C4-2B (cell line): ENCODE data around the gene MAN2B1.
"Not testable (repeated sequence)": the region's sequence is repeated elsewhere in the genome, so short reads cannot be mapped to it uniquely, and the experiment has no call there.

Source experiments
- H3K27ac ChIP-seq: fragments of 450-650 bp; 2 replicates; pipeline ENCODE4 v1.5.1; 2017
- CTCF ChIP-seq: fragments of 450-650 bp; conservative IDR thresholded peaks from 2 replicates; pipeline ENCODE4 v1.5.1; 2017; ENCODE audit warnings: mild to moderate bottlenecking
- ZFX ChIP-seq: fragments of 450-650 bp; IDR thresholded peaks from 2 replicates; pipeline ENCODE4 v1.6.1; 2017

Gene MAN2B1

DNA sequence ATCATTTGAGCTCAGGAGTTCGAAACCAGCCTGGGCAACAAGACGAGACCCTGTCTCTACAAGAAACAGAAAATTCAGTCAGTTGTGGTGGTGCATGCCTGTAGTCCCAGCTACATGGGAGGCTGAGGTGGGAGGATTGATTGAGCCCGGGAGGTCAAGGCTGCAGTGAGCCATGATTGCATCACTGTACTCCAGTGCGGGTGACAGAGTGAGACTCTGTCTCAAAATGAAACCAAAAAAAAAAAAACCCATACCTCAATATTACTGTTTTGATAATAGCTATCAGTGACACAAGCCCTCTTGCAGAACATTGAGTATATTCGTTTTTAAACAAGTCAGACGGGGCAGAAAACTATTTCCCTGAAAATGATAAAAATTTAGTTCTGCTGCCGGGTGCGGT is 39.6 kb downstream of the MAN2B1 start:
- TF ChIP-seq ZFX (no peak), CTCF (no peak)
- H3K27ac ChIP-seq: no peak overlapping the region

DNA sequence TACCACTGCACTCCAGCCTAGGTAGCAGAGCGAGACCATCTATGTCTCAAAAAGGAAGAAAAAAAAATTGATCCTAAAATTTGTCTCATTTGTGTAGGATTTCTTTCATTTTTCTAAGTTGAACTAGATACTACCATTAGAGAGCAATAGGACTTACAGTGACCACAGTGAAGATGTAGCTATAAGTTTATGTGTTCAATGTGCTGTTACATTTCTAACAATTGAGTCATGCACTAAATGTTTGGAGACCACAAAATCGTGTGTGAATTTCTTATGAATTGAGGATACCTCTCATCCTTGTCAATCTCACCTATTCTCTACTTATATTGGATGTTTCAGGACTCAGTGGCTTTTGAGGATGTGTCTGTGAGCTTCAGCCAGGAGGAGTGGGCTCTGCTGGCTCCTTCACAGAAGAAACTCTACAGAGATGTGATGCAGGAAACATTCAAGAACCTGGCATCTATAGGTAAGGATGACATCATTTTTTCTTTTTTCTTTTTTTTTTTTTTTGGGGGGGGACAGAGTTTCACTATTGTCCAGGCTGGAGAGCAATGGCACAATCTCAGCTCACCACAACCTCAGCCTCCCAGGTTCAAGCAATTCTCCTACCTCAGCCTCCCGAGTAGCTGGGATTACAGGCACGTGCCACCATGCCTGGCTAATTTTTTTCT is 43.0 kb downstream of the MAN2B1 start:
- TF ChIP-seq ZFX (no peak), CTCF (no peak)
- no peak overlapping the region for H3K27ac ChIP-seq

GRCh38 chr19:12621253-12622024 is 45.1 kb downstream of the MAN2B1 start:
- H3K27ac ChIP-seq: not testable (repeated sequence)

DNA sequence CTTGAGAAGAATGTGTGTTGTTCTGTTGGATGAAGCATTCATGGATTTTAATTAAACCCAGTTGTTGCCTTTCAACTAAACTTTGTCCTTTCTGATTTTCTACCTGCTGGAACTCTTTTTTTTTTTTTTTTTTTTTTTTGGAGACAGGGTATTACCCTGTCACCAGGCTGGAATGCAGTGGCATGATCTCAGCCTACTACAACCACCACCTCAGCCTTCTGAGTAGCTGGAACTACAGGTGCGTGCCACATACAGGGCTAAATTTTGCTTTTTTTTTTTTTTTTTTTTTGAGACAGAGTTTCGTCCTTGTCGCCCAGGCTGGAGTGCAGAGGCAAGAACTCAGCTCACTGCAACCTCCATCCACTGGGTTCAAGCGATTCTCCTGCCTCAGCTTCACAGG is 48.9 kb downstream of the MAN2B1 start:
- TF ChIP-seq CTCF (no peak), ZFX (no peak)
- no peak overlapping the region for H3K27ac ChIP-seq

GRCh38 chr19:12611361-12611699 is 55.2 kb downstream of the MAN2B1 start:
- TF ChIP-seq ZFX: no peak
- no peak for TF ChIP-seq CTCF
- peak overlapping the region; percentile 91 for H3K27ac ChIP-seq

DNA sequence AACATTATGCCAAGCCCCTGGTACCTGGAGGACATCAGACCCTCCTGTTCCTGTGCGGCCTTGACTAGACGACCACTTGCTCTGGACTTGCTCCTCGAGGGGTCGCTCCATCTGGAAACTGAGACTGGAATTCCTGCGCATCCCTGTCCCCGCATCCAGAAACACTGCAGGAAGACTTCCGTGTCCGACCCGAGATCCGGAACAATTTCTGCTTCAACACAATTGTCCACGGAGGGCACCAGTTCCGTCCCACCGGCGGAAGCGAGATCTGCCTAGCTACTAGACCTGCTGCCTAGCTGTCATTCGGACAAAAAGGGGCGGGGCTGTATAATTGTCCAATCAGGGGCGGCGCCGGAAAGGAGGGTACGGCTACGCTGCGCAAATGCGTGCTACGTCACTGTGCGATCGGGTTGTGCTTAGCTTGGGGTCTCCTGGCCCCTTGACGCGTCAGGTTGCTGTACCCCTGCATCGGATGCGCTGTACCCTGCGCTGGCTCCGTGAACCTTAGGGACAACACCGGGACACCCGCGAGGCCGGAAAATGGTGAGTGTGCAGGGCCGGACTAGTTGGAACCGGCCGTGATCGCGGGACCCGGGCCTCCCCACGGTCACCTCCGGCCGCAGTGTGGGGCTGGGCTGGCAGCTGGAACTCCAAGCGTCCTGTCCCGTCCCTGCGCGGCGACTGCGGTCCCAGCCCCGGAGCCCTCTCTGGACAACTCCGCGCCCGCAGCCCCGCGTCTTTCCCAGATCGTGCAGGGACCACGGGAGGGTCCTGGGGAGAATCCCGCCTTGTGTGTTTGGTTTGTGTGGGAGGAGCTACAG is 55.8 kb downstream of the MAN2B1 start, which contains the start of the genes ZNF490 and ZNF791:
TSS of gene ZNF490 (minus strand) at position 274 of the 821 bp plus-strand sequence. CDS start at position 141, 133 bp downstream.
TSS of gene ZNF791 (plus strand) at position 381 of the 821 bp plus-strand sequence. CDS start at position 541, 160 bp downstream.
- peak; percentile 65; the same call in 1 of the 2 replicates for TF ChIP-seq ZFX
- no peak for TF ChIP-seq CTCF
- peak within 1 kb of the TSS; percentile 91 for H3K27ac ChIP-seq

DNA sequence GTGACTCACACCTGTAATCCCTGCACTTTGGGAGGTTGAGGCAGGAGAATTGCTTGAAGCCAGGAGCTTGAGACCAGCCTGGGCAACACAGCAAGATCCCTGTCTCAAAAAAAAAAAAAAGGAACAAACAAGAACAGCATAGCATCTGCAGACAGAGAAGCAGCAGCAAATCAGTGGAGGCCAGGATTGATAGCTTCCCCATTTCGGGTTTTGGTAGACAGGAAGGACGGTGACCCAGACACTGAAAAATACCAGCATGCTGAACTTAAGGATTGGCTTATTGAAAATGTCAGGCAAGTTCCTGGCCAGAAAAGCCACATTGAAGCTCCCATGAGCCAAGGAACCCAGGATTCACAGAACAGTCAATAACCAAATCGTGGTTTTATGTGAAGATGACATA is 58.9 kb downstream of the MAN2B1 start:
- no peak overlapping the region for H3K27ac ChIP-seq
- no peak for TF ChIP-seq ZFX
- no peak for TF ChIP-seq CTCF
